Naive thymus-derived CD4-positive, alpha-beta T cell (primary cell): ENCODE measurements around the gene PTPRR. TPM values are rescaled to one million over a fixed set of nuclear protein-coding genes. Genes with fewer than 3 reads are reported as not detected.

Experiments used
- ATAC-seq: fragments of 150-1000 bp; cut with Tn5 transposase; 2 replicates; pipeline ENCODE4 v1.10.0; 2021; ENCODE audit warnings: mild to moderate bottlenecking, moderate library complexity
- CTCF ChIA-PET: fragments of 350-600 bp; sonication (Branson Sonifier 250); formaldehyde crosslinking; loops from one replicate; lab custom pipeline; 2021; ENCODE audit warnings: antibody characterized with exemption; lab: Charles Lee
- POLR2A ChIA-PET: fragments of 350-600 bp; sonication (Branson Sonifier 250); formaldehyde crosslinking; loops from one replicate; lab custom pipeline; 2021; ENCODE audit warnings: antibody characterized with exemption, inconsistent platforms; lab: Charles Lee
- DNase-seq, 9 donors: peaks; one replicate each; pipeline versions ENCODE4 v3.0.0 to v3.0.0-alpha.2; 2020 to 2022; ENCODE audit warnings: mixed read lengths in 1 of 9
- H3K27ac ChIP-seq: one replicate; pipeline ENCODE4 v1.7.0; 2013; ENCODE audit warnings: mild to moderate bottlenecking, low read depth, low read length, moderate library complexity
- H3K27me3 ChIP-seq, 2 donors: one replicate each; pipeline ENCODE4 v1.7.0; 2013; ENCODE audit warnings: low read length in 2 of 2, mild to moderate bottlenecking in 2 of 2, moderate library complexity in 2 of 2; ENCODE audit not compliant: control insufficient read depth in 2 of 2, insufficient read depth in 2 of 2
- H3K36me3 ChIP-seq, 3 experiments: 1 replicate in 2 of 3; 2 replicates in 1 of 3; pipeline ENCODE4 v1.7.0; 2013; ENCODE audit warnings: low read length in 3 of 3, mild to moderate bottlenecking in 3 of 3, moderate library complexity in 1 of 3; ENCODE audit not compliant: insufficient read depth in 3 of 3, control insufficient read depth in 2 of 3
- H3K4me1 ChIP-seq, 2 donors: one replicate each; pipeline ENCODE4 v1.7.0; 2013; ENCODE audit warnings: low read length in 2 of 2, mild to moderate bottlenecking in 2 of 2, moderate library complexity in 1 of 2; ENCODE audit not compliant: control insufficient read depth in 2 of 2, insufficient read depth in 2 of 2
- H3K4me3 ChIP-seq: 2 replicates; pipeline ENCODE4 v1.7.0; 2013; ENCODE audit warnings: mild to moderate bottlenecking, low read length
- H3K9me3 ChIP-seq, 3 experiments: 1 replicate in 2 of 3; 2 replicates in 1 of 3; pipeline ENCODE4 v1.7.0; 2013; ENCODE audit warnings: low read length in 3 of 3; ENCODE audit not compliant: control insufficient read depth in 2 of 3
- H3K27ac Mint-ChIP-seq, 9 donors: one replicate each; pipeline ENCODE4 v1.8.0; 2020 to 2022; ENCODE audit warnings: mixed read lengths in 9 of 9, mild to moderate bottlenecking in 8 of 9, moderate library complexity in 5 of 9, inconsistent platforms in 2 of 9
- H3K27me3 Mint-ChIP-seq, 5 donors: one replicate each; pipeline ENCODE4 v1.8.0; 2021 to 2022; ENCODE audit warnings: mixed read lengths in 5 of 5, mild to moderate bottlenecking in 1 of 5
- H3K36me3 Mint-ChIP-seq, 5 donors: one replicate each; pipeline ENCODE4 v1.8.0; 2020 to 2022; ENCODE audit warnings: mixed read lengths in 5 of 5, mild to moderate bottlenecking in 3 of 5, inconsistent platforms in 1 of 5
- H3K4me1 Mint-ChIP-seq, 7 donors: one replicate each; pipeline ENCODE4 v1.8.0; 2020 to 2022; ENCODE audit warnings: mixed read lengths in 7 of 7, mild to moderate bottlenecking in 3 of 7, inconsistent platforms in 1 of 7
- H3K4me3 Mint-ChIP-seq, 10 donors: one replicate each; pipeline ENCODE4 v1.8.0; 2020 to 2022; ENCODE audit warnings: mild to moderate bottlenecking in 10 of 10, mixed read lengths in 10 of 10, moderate library complexity in 6 of 10, inconsistent platforms in 2 of 10
- H3K9me3 Mint-ChIP-seq, 11 donors: one replicate each; pipeline ENCODE4 v1.8.0; 2020 to 2022; ENCODE audit warnings: mixed read lengths in 11 of 11, mild to moderate bottlenecking in 4 of 11, inconsistent platforms in 1 of 11, moderate library complexity in 1 of 11
- intact Hi-C, 2 donors: fragments of 100-400 bp; cut with micrococcal nuclease; formaldehyde crosslinking; loops; one replicate each; pipeline ENCODE4 v1.15.1; 2023
- polyA plus RNA-seq, 2 donors: library from polyadenylated mRNA; unstranded; fragments of 300-500 nt; fragmentation: Illumina TruSeq; gene quantifications; one replicate each; pipeline ENCODE4 v1.2.3, GENCODE V29; 2021
- total RNA-seq, 6 experiments: library from RNA in 5 of 6; stranded (reverse) in 5 of 6; gene quantifications; 1 replicate in 5 of 6; 2 replicates in 1 of 6; pipeline ENCODE4 v1.2.3 and lab custom pipeline; 2021 to 2026

PTPRR gene
- total and polyA plus RNA-seq, 7 experiments from 2014 or later, result not detected

DNA sequence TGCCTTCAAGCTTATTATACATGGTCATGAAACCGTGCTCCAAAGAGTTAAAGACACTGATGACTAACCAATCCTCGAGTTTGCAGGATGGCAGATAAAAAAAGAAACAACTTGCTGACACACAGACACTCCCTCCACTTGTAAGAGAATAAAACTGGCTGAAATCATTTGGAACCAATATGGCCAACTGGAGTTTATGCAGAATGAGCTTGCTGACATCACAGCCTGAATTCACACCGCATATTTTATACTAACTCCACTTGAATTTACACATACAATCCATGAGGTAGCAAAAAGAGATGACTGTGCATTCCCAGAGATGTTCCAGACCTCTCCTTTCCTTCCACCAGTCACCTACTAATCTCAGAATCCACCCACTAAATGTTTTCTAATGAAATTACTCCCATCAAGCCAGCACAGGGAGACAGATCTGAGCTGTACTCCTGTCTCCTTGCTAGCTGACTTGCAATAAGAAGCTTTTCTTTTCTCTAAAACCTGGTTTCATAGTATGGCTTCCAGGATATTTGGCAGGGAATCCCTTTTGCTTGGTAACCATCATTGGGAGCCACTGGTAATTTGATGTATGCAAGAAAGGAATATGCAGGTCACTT is 15.8 kb upstream of the PTPRR start:
- no peak overlapping the region for H3K4me3 Mint-ChIP-seq
- peaks cover 0 to 3% (median 0%) of the 10 kb centered on the region in 11 donors for H3K9me3 Mint-ChIP-seq
- no peak overlapping the region for H3K27ac Mint-ChIP-seq
- H3K36me3 ChIP-seq, result no peaks in the 10 kb centered on the region
- peaks cover 0 to 13% (median 0%) of the 10 kb centered on the region in 5 donors for H3K27me3 Mint-ChIP-seq
- no peak overlapping the region for H3K27ac ChIP-seq
- H3K4me3 ChIP-seq, result no peak overlapping the region
- POLR2A ChIA-PET, result no interaction called here
- intact Hi-C loops, result no loop called here
- no peaks in the 10 kb centered on the region for H3K27me3 ChIP-seq
- ATAC-seq (no peak), DNase-seq (no peak)
- no peaks in the 10 kb centered on the region for H3K4me1 ChIP-seq
- no peaks in the 10 kb centered on the region for H3K4me1 Mint-ChIP-seq
- no peaks in the 10 kb centered on the region for H3K36me3 Mint-ChIP-seq
- no peaks in the 10 kb centered on the region for H3K9me3 ChIP-seq
- CTCF ChIA-PET, result no interaction called here

GRCh38 chr12:70933133-70933532 is 12.6 kb upstream of the PTPRR start:
- Mint-ChIP-seq H3K9me3 (peaks cover 0 to 3% (median 0%) of the 10 kb centered on the region in 11 donors), H3K36me3 (no peaks in the 10 kb centered on the region), H3K27me3 (no peaks in the 10 kb centered on the region), H3K4me3 (no peak overlapping the region), H3K27ac (no peak overlapping the region), H3K4me1 (no peaks in the 10 kb centered on the region)
- no peak for DNase-seq
- intact Hi-C loops, result no loop called here
- Histone ChIP-seq H3K9me3 (no peaks in the 10 kb centered on the region), H3K4me3 (no peak overlapping the region), H3K27me3 (no peaks in the 10 kb centered on the region), H3K27ac (no peak overlapping the region), H3K4me1 (no peaks in the 10 kb centered on the region), H3K36me3 (no peaks in the 10 kb centered on the region)
- ChIA-PET POLR2A (no interaction called here), CTCF (no interaction called here)
- ATAC-seq, result no peak

DNA sequence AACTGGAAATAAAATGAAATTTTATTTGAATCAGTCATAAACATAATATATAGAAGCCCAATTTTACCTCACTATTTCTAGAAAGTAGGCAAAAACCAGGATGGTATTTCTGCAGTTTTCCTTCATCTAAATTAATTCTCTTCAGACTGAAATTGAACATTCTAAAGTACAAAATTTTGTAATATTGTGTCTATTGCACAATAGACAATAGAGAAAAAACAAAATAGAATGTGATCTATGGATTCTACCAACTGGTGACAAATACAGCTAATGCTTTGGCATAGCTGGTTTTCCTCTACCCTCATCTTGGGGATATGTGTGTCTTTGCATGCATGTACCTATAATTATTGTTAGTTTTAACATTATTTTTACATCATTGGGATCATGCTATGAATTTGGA is 8.5 kb upstream of the PTPRR start:
- ATAC-seq, result no peak
- no peaks in the 10 kb centered on the region for H3K36me3 Mint-ChIP-seq
- no peaks in the 10 kb centered on the region for H3K27me3 Mint-ChIP-seq
- Histone ChIP-seq H3K4me1 (no peaks in the 10 kb centered on the region), H3K36me3 (no peaks in the 10 kb centered on the region), H3K4me3 (no peak overlapping the region), H3K27me3 (no peaks in the 10 kb centered on the region), H3K9me3 (no peaks in the 10 kb centered on the region), H3K27ac (no peak overlapping the region)
- ChIA-PET CTCF (no interaction called here), POLR2A (no interaction called here)
- H3K4me1 Mint-ChIP-seq, result no peaks in the 10 kb centered on the region
- no peak for DNase-seq
- intact Hi-C loops, result no loop called here
- peaks cover 0 to 1% (median 0%) of the 10 kb centered on the region in 11 donors for H3K9me3 Mint-ChIP-seq
- no peak overlapping the region for H3K4me3 Mint-ChIP-seq
- no peak overlapping the region for H3K27ac Mint-ChIP-seq

GRCh38 chr12:70928071-70928470 is 7.5 kb upstream of the PTPRR start:
- Mint-ChIP-seq H3K9me3 (peaks cover 0 to 1% (median 0%) of the 10 kb centered on the region in 11 donors), H3K27me3 (no peaks in the 10 kb centered on the region), H3K36me3 (no peaks in the 10 kb centered on the region), H3K4me3 (no peak overlapping the region), H3K4me1 (no peaks in the 10 kb centered on the region), H3K27ac (no peak overlapping the region)
- H3K9me3 ChIP-seq, result no peaks in the 10 kb centered on the region
- intact Hi-C loops, result no loop called here
- no peak overlapping the region for H3K4me3 ChIP-seq
- ATAC-seq (no peak), DNase-seq (no peak)
- no peaks in the 10 kb centered on the region for H3K27me3 ChIP-seq
- H3K4me1 ChIP-seq, result no peaks in the 10 kb centered on the region
- POLR2A ChIA-PET, result no interaction called here
- no peak overlapping the region for H3K27ac ChIP-seq
- no peaks in the 10 kb centered on the region for H3K36me3 ChIP-seq
- CTCF ChIA-PET, result no interaction called here

- Histone ChIP-seq H3K9me3 (no peaks in the 10 kb centered on the region), H3K4me3 (no peak overlapping the region), H3K36me3 (no peaks in the 10 kb centered on the region), H3K27ac (no peak overlapping the region), H3K27me3 (no peaks in the 10 kb centered on the region), H3K4me1 (no peaks in the 10 kb centered on the region)
- CTCF ChIA-PET, result no interaction called here
- peaks cover 0 to 3% (median 2%) of the 10 kb centered on the region in 5 donors for H3K27me3 Mint-ChIP-seq
- no peak for DNase-seq
- H3K9me3 Mint-ChIP-seq, result peaks cover 0 to 1% (median 0%) of the 10 kb centered on the region in 11 donors
- no peaks in the 10 kb centered on the region for H3K36me3 Mint-ChIP-seq
- ATAC-seq, result no peak
- H3K4me1 Mint-ChIP-seq, result no peaks in the 10 kb centered on the region
- POLR2A ChIA-PET, result no interaction called here
- H3K4me3 Mint-ChIP-seq, result no peak overlapping the region
- intact Hi-C loops, result no loop called here
- H3K27ac Mint-ChIP-seq, result no peak overlapping the region
Observed at GRCh38 chr12:70927356-70927755, 6.8 kb upstream of the PTPRR start.

GRCh38 chr12:70925539-70925938 is 5.0 kb upstream of the PTPRR start:
- H3K27me3 ChIP-seq, result no peaks in the 10 kb centered on the region
- no peaks in the 10 kb centered on the region for H3K36me3 ChIP-seq
- ATAC-seq (no peak), DNase-seq (no peak)
- peaks cover 0 to 4% (median 0%) of the 10 kb centered on the region in 11 donors for H3K9me3 Mint-ChIP-seq
- peaks cover 0 to 14% (median 6%) of the 10 kb centered on the region in 5 donors for H3K27me3 Mint-ChIP-seq
- POLR2A ChIA-PET, result no interaction called here
- no peaks in the 10 kb centered on the region for H3K36me3 Mint-ChIP-seq
- H3K4me3 Mint-ChIP-seq, result no peak overlapping the region
- CTCF ChIA-PET, result no interaction called here
- no peaks in the 10 kb centered on the region for H3K4me1 Mint-ChIP-seq
- H3K4me1 ChIP-seq, result no peaks in the 10 kb centered on the region
- no peak overlapping the region for H3K4me3 ChIP-seq
- no peaks in the 10 kb centered on the region for H3K9me3 ChIP-seq
- intact Hi-C loops, result no loop called here
- no peak overlapping the region for H3K27ac ChIP-seq
- no peak overlapping the region for H3K27ac Mint-ChIP-seq

GRCh38 chr12:70920891-70921290 is 353 bp upstream of the PTPRR start:
- Histone ChIP-seq H3K4me1 (no peaks in the 10 kb centered on the region), H3K4me3 (no peak overlapping the region), H3K27ac (no peak overlapping the region), H3K27me3 (no peaks in the 10 kb centered on the region), H3K36me3 (no peaks in the 10 kb centered on the region), H3K9me3 (no peaks in the 10 kb centered on the region)
- Mint-ChIP-seq H3K4me1 (peaks cover 0 to 2% (median 0%) of the 10 kb centered on the region in 7 donors), H3K27ac (no peak overlapping the region), H3K4me3 (no peak overlapping the region), H3K36me3 (no peaks in the 10 kb centered on the region), H3K27me3 (peaks cover 12 to 23% (median 16%) of the 10 kb centered on the region in 5 donors), H3K9me3 (peaks cover 0 to 5% (median 2%) of the 10 kb centered on the region in 11 donors)
- ChIA-PET POLR2A (no interaction called here), CTCF (no interaction called here)
- ATAC-seq (no peak), DNase-seq (no peak)
- intact Hi-C loops, result no loop called here
